Measurements from ENCODE around the gene FBN2. TPM values are rescaled to one million over a fixed set of nuclear protein-coding genes. Genes with fewer than 3 reads are reported as not detected.
"Not testable (repeated sequence)": the region's sequence is repeated elsewhere in the genome, so short reads cannot be mapped to it uniquely, and the experiment has no call there.

FBN2 gene
- total RNA-seq, 2 experiments from 2014 or later: not detected

DNA sequence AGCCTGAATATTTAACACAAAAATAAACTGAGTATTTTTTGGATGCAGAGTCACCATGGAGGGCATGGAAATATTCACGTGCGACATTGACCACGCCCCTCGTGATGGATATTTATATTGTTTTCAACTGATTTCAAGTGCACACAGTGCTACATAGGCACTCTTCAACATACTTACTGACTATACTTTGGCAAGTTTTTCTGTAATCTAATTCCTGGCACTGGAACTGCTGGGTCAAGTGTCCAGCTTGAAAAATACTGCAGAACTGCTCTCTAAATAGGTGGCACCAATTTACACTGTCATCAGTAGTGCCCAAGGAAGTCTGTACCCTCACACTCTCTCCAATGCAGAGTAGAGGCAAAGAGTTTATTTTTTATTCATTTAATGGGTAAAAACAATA is 65.1 kb downstream of the FBN2 start:
- Mint-ChIP-seq H3K27ac (no peak overlapping the region), H3K36me3 (no peaks in the 10 kb centered on the region), H3K4me1 (no peaks in the 10 kb centered on the region), H3K27me3 (no peaks in the 10 kb centered on the region), H3K9me3 (no peaks in the 10 kb centered on the region), H3K4me3 (no peak overlapping the region)
- no peak for DNase-seq

DNA sequence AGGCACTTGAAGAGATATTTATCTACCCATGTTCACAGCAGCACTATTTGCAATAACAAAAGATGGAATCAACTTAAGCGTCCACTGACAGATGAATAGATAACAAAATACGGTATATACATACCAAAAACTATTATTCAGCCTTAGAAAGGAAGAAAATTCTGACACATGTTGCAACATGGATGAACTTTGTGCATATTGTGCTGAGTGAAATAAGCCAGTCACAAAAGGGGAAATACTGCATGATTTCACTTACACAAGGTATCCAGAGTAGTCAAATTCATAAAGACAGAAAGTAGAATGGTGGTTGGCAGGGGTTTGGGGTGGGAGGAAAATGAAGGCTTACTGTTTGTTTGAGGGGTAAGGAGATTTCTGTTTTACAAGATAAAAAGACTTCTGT is 66.0 kb downstream of the FBN2 start:
- Mint-ChIP-seq H3K9me3 (no peaks in the 10 kb centered on the region), H3K27ac (no peak overlapping the region), H3K36me3 (no peaks in the 10 kb centered on the region)

DNA sequence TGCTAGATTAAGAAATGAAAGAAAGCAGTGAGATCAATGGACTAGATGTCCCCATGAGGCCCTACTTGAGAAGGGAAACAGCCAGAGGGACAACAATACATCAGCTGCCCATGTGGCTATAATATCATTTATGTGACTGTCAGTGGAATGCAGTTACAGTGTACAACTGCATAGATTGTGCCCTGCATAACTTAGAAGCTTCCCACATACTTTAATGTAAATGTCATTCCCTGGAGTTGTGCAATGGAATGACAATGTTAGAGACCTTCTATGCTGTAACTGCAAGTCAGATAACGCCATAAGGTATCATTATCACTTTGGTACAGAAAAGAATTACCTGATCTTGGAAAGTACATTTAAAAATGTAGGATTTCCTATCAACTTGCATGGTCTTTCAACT is 67.4 kb downstream of the FBN2 start:
- no peaks in the 10 kb centered on the region for H3K4me1 Mint-ChIP-seq
- H3K36me3 Mint-ChIP-seq: no peaks in the 10 kb centered on the region
- no peaks in the 10 kb centered on the region for H3K27me3 Mint-ChIP-seq
- no peak for DNase-seq
- no peak overlapping the region for H3K4me3 Mint-ChIP-seq
- no peaks in the 10 kb centered on the region for H3K9me3 Mint-ChIP-seq
- H3K27ac Mint-ChIP-seq: no peak overlapping the region

More for the DNA sequence above, 66.0 kb downstream of the FBN2 start:
- H3K4me3 Mint-ChIP-seq: no peak overlapping the region
- DNase-seq: no peak
- no peaks in the 10 kb centered on the region for H3K4me1 Mint-ChIP-seq
- no peaks in the 10 kb centered on the region for H3K27me3 Mint-ChIP-seq

DNA sequence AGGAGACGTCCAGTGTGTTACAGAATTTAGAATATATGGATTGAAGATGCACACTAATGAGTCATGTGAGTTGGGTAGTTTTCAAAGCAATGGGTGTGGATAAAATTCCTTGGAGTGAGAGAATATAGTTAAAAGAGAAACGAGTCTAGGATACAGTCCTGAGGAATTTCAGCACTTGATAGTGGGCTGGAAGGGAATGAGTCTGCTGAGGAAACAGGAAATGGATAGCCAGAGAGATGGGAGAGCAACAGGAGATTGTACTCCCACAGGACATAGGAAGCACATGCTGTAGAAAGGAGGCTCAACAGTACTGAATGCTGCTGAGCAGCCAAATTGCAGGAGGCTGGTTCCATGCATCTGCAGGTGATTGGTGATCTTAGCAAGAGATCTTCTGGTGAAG is 68.1 kb downstream of the FBN2 start:
- Mint-ChIP-seq H3K9me3 (no peaks in the 10 kb centered on the region), H3K4me1 (no peaks in the 10 kb centered on the region), H3K4me3 (no peak overlapping the region)

DNA sequence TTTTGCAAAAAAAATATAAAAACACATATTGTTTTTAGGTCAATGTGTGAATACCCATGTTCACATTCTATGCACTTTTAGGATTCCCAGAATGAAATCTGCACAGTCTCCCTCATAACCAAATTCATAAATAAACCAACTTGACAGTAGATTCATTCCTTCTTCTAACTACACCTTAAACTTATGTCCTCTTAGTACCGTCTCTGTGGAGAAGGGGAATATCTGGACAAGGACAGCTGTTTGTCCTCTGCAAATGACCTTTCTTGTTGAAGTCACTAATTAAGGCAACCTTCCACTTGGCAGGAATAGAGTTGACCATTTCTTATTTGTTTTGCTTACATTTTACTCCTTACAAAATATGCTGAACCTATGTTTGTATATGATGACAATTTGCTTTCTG is 71.1 kb downstream of the FBN2 start:
- no peak overlapping the region for H3K27ac Mint-ChIP-seq
- no peaks in the 10 kb centered on the region for H3K27me3 Mint-ChIP-seq
- H3K9me3 Mint-ChIP-seq: no peaks in the 10 kb centered on the region
- no peak for DNase-seq
- H3K4me3 Mint-ChIP-seq: no peak overlapping the region
- no peaks in the 10 kb centered on the region for H3K36me3 Mint-ChIP-seq
- H3K4me1 Mint-ChIP-seq: no peaks in the 10 kb centered on the region

More for the DNA sequence above, 68.1 kb downstream of the FBN2 start:
- no peaks in the 10 kb centered on the region for H3K27me3 Mint-ChIP-seq
- no peaks in the 10 kb centered on the region for H3K36me3 Mint-ChIP-seq
- DNase-seq: no peak
- H3K27ac Mint-ChIP-seq: no peak overlapping the region

DNA sequence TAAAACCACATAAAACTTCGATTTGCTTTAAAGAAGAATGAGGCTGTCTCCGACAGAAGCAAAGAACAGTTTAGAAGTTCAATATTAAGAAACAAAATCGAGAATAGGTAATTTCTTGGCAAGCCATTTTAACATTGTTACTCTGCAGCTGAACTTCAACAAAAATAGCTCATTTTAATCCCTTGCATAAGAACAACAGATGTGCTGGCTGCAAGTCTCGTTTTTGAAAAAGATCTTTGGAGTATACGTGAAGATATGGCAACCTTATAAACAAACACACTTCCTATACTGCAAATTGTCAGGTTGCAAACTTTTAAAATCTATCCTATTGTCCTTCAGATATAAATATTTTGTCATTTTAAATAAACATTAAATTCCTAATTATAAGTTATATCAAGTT is 71.5 kb downstream of the FBN2 start:
- Mint-ChIP-seq H3K9me3 (no peaks in the 10 kb centered on the region), H3K4me1 (no peaks in the 10 kb centered on the region), H3K27me3 (no peaks in the 10 kb centered on the region), H3K27ac (no peak overlapping the region), H3K36me3 (no peaks in the 10 kb centered on the region), H3K4me3 (no peak overlapping the region)
- no peak for DNase-seq

DNA sequence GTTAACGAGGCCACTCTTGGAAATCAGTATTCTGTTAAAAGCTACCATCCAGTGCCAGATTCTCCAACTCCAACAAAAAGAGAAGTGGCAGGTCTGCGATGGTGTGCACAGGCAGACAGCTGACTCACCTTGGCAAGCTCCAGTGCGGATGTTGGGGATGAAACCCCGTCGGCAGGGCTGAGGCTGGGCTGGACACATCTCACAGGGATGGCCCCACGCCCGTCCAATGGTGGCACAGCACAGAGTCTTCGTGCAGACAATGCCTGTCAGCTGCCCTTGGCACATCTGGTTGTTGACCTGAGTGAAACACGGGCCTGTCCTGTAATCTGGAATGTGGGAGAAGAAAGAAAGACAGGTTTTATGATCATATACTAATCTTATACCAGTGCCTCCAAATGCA is 73.4 kb downstream of the FBN2 start:
- no peak overlapping the region for H3K27ac Mint-ChIP-seq

DNA sequence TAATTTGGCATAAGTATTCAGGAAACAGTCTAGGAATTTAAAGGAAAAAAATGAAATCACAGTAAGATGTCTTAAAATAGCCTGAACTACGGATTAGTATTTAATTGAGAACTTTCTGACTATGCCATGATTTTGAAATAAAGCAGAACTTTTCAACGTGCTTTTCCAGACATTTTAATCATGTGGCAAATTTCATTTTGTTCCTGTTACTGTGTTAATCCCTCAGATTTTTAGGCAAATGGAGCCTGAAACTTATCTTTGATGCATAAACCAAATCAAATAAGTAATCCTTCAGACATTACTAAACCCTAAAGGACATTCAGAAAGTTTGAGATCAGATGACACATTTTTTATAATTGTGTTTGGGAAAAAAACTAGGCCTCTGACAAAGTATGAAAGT is 75.7 kb downstream of the FBN2 start:
- Mint-ChIP-seq H3K27ac (no peak overlapping the region), H3K27me3 (no peaks in the 10 kb centered on the region)

More for the DNA sequence above, 73.4 kb downstream of the FBN2 start:
- peaks cover 3% of the 10 kb centered on the region for H3K9me3 Mint-ChIP-seq
- no peak for DNase-seq
- no peaks in the 10 kb centered on the region for H3K27me3 Mint-ChIP-seq
- H3K4me3 Mint-ChIP-seq: no peak overlapping the region
- H3K36me3 Mint-ChIP-seq: no peaks in the 10 kb centered on the region
- H3K4me1 Mint-ChIP-seq: no peaks in the 10 kb centered on the region

DNA sequence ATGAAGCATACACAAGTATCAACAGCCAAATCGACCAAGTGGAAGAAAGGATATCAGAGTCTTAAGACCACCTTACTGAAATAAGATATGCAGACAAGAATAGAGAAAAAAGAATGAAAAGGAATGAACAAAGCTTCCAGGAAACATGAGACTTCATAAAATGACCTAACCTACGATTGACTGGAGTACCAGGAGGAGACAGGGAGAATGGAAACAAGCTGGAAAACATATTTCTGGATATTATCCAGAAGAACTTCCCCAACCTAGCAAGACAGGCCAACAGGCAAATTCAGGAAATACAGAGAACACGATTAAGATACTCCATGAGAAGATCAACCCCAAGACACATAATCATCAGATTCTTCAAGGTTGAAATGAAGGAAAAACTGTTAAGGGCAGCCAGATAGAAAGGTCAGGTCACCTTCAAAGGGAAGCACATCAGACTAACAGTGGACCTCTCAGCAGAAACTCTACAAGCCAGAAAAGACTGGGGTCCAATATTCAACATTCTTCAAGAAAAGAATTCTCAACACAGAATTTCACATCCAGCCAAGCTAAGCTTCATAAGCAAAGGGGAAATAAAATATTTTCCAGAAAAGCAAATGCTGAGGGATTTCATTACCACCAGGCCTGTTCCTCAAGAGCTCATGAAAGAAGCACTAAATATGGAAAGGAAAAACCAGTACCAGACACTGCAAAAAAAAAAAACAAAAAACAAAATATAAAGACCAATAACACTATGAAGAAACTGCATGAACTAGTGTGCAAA is 80.7 kb downstream of the FBN2 start:
- not testable (repeated sequence) for H3K27me3 Mint-ChIP-seq, H3K4me3 Mint-ChIP-seq, H3K36me3 Mint-ChIP-seq, DNase-seq, H3K4me1 Mint-ChIP-seq, H3K27ac Mint-ChIP-seq
- H3K9me3 Mint-ChIP-seq: peaks cover 14% of the 10 kb centered on the region

More for the DNA sequence above, 75.7 kb downstream of the FBN2 start:
- H3K36me3 Mint-ChIP-seq: no peaks in the 10 kb centered on the region
- no peaks in the 10 kb centered on the region for H3K4me1 Mint-ChIP-seq
- no peak overlapping the region for H3K4me3 Mint-ChIP-seq
- no peak for DNase-seq
- H3K9me3 Mint-ChIP-seq: peaks cover 12% of the 10 kb centered on the region

DNA sequence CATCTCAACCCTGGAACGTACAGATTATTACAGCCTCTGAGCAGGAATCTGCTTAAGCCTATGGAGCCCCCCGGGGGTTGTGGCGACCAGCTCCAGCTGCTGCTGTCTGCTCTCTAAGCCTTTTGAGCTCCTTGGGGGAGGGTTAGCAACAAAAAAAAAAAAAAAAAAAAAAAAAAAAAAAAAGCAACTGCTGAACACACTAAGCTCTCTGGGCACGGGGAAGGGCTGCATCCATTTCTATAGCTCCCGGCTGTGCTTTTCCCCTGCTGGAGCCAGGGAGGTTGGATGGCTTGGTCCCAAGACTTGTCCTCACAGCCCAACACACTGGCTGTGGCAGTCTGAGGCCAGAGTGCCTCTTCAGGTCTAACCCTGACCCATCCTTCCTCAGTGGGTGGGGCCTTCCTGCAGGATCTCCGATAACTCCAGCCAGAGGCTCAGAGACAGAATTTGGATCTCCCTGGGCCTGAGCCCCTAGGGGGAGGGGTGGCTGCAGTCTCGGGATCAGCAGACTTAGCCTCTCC is 82.1 kb downstream of the FBN2 start:
- Mint-ChIP-seq H3K4me1 (no peaks in the 10 kb centered on the region), H3K27me3 (no peaks in the 10 kb centered on the region), H3K36me3 (no peaks in the 10 kb centered on the region), H3K27ac (no peak overlapping the region), H3K9me3 (peaks cover 15% of the 10 kb centered on the region), H3K4me3 (no peak overlapping the region)
- no peak for DNase-seq

DNA sequence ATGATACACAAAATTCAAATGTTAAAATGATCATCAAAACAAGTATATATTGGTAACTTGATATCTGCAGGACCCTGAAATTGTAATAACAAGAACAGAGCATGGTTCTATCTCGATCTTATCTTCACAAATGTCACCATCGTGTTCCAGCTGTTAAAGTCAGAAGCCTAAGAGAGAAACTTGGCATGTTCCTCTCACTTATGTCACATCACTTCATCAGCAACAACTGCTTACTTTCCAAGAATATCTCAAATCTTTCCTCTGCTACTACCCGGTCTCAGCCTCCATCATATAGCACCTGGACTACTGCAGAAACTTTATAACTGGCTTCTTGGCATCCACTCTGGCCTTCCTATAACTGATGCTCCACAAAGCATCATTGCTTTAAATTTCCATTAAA is 84.9 kb downstream of the FBN2 start:
- H3K4me1 Mint-ChIP-seq: no peaks in the 10 kb centered on the region
- H3K27ac Mint-ChIP-seq: no peak overlapping the region
- H3K27me3 Mint-ChIP-seq: no peaks in the 10 kb centered on the region
- no peak for DNase-seq
- H3K4me3 Mint-ChIP-seq: no peak overlapping the region
- H3K9me3 Mint-ChIP-seq: peaks cover 8% of the 10 kb centered on the region
- H3K36me3 Mint-ChIP-seq: no peaks in the 10 kb centered on the region

DNA sequence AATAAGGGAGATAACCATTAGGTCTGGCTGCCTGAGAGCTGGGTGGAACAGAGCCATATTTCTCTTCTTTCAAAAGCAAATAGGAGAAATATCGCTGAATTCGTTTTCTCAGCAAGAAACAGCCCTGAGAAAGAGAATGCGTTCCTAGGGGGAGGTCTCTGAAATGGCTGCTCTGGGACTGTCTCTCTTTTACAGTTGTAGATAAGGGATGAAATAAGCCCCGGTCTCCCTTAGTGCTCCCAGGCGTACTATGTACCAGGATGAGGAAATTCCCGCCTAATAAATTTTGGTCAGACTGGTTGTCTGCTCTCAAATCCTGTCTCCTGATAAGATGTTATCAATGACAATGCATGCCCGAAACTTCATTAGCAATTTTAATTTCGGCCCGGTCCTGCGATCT is 90.8 kb downstream of the FBN2 start:
- not testable (repeated sequence) for H3K27me3 Mint-ChIP-seq, H3K27ac Mint-ChIP-seq, H3K4me1 Mint-ChIP-seq, DNase-seq, H3K4me3 Mint-ChIP-seq, H3K36me3 Mint-ChIP-seq
- H3K9me3 Mint-ChIP-seq: peaks cover 24% of the 10 kb centered on the region

DNA sequence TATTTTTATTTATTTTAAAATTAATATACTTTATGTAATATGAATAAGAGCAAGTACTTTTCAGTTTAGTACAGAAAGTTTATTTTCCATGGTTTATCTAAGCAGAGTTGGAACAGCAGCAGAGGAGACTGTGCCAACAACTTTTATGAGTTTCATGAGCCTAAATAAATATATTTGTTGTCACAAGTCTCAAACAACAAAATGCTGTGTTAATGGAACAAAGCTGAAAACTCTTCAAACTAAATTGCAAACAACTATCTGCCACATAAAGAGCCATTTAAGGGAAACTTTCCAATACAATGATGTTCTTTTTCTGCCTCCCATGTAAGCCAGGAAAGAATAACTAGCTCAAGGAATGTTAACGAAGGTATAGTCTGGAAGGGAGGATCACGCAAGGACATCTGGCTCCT is 96.1 kb downstream of the FBN2 start:
- DNase-seq: no peak
- Mint-ChIP-seq H3K9me3 (peaks cover 6% of the 10 kb centered on the region), H3K27me3 (no peaks in the 10 kb centered on the region)

DNA sequence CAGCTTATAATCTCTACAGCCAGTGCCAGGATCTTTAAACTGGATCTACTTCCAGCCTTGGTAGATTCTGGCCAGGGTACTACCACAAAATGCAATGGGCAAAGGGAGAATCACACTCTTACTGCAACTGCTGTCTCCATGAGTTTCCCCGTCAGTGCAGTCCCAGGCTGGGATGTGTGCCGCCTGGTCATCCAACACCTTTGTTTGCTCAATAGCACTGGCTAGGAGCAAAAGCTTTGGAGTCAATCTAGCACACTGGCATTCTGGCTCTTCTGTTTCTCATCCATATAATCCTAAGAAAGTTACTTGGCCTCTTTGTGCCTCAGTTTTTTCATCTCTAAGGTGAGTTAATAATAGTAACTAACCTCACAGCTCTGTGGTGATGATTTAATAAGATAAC is 96.9 kb downstream of the FBN2 start:
- no peaks in the 10 kb centered on the region for H3K36me3 Mint-ChIP-seq
- DNase-seq: no peak
- H3K4me1 Mint-ChIP-seq: no peaks in the 10 kb centered on the region
- H3K4me3 Mint-ChIP-seq: no peak overlapping the region
- H3K27ac Mint-ChIP-seq: no peak overlapping the region
- no peaks in the 10 kb centered on the region for H3K27me3 Mint-ChIP-seq
- peaks cover 3% of the 10 kb centered on the region for H3K9me3 Mint-ChIP-seq

More for the DNA sequence above, 96.1 kb downstream of the FBN2 start:
- H3K4me3 Mint-ChIP-seq: no peak overlapping the region
- H3K27ac Mint-ChIP-seq: no peak overlapping the region
- H3K36me3 Mint-ChIP-seq: no peaks in the 10 kb centered on the region
- H3K4me1 Mint-ChIP-seq: no peaks in the 10 kb centered on the region

DNA sequence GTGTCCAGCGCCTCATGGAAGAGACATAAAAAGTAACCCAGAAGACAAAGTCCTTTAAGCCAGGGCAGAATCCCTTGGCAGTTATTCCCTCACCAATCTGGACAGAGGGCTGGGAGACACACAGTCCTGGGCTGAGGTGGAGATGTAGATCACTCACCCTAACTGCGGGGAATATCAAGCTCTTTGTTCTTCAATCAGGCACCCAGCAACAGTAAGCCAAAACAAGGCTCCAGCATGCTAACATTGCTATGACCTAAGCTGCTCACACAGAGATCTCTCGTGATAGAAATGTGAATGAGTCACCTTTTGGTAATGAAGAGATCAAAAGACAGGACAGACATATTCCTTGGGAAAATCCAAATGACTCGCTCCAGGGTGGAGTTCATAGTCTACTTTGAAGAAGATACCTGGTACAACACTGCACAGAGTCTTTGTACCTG is 101.3 kb downstream of the FBN2 start:
- Mint-ChIP-seq H3K4me3 (no peak overlapping the region), H3K36me3 (no peaks in the 10 kb centered on the region), H3K27ac (no peak overlapping the region), H3K27me3 (no peaks in the 10 kb centered on the region), H3K4me1 (no peaks in the 10 kb centered on the region), H3K9me3 (no peaks in the 10 kb centered on the region)
- no peak for DNase-seq

DNA sequence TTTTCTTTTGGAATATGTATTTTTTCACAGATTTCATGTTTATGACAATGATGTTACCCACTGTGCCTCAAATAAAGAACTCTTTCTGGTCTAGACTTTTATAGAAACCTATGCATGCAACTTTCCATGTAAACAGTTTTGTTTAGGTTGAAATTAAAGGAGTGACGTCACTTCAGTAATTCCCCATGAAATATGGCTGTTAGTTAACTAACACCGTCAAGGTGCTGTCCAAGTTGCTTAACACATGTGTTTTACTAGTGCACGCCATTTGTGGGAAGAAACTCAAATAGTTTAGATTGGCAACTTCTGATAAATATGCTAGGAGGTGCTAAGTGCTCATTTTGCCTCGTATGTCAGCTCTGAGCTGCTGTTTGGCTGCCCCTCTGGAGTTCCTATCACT is 102.2 kb downstream of the FBN2 start:
- H3K27me3 Mint-ChIP-seq: no peaks in the 10 kb centered on the region
- no peaks in the 10 kb centered on the region for H3K36me3 Mint-ChIP-seq
- H3K4me3 Mint-ChIP-seq: no peak overlapping the region
- no peaks in the 10 kb centered on the region for H3K4me1 Mint-ChIP-seq
- no peak for DNase-seq
- no peak overlapping the region for H3K27ac Mint-ChIP-seq
- no peaks in the 10 kb centered on the region for H3K9me3 Mint-ChIP-seq

All from activated naive CD8-positive, alpha-beta T cell treated with anti-CD3 and anti-CD28 coated beads for 36 hours (primary cell).